GM04503 (cell line): ENCODE data around the gene CFL2.
A peak's percentile ranks its signal among the peaks of the same experiment; 100 is the strongest.

Experiments used
- DNase-seq: peaks from one replicate; pipeline ENCODE4 v3.0.0-alpha.2; 2012; ENCODE audit warnings: low read depth

Gene CFL2

GRCh38 chr14:34676516-34677211, 37.7 kb downstream of the CFL2 start:
- DNase-seq: no peak

- DNase-seq: no peak
Observed at GRCh38 chr14:34673702-34674101, 40.7 kb downstream of the CFL2 start.

GRCh38 chr14:34671716-34672115, 42.7 kb downstream of the CFL2 start:
- no peak for DNase-seq

GRCh38 chr14:34668111-34668510, 46.3 kb downstream of the CFL2 start:
- DNase-seq: no peak

GRCh38 chr14:34667007-34667406, 47.4 kb downstream of the CFL2 start:
- DNase-seq: no peak

- DNase-seq: peak; percentile 54
Observed at GRCh38 chr14:34665785-34666435, 48.5 kb downstream of the CFL2 start.

GRCh38 chr14:34662561-34663088, 51.8 kb downstream of the CFL2 start:
- no peak for DNase-seq

GRCh38 chr14:34660796-34661195, 53.6 kb downstream of the CFL2 start:
- no peak for DNase-seq
